GM10847 (cell line): ENCODE results near the gene TMED4.

Experiments used
- POLR2A ChIP-seq: IDR thresholded peaks from 2 replicates; pipeline ENCODE4 v1.6.1; 2011; ENCODE audit not compliant: insufficient read length; ENCODE audit errors: extremely low read depth

The TMED4 gene

DNA sequence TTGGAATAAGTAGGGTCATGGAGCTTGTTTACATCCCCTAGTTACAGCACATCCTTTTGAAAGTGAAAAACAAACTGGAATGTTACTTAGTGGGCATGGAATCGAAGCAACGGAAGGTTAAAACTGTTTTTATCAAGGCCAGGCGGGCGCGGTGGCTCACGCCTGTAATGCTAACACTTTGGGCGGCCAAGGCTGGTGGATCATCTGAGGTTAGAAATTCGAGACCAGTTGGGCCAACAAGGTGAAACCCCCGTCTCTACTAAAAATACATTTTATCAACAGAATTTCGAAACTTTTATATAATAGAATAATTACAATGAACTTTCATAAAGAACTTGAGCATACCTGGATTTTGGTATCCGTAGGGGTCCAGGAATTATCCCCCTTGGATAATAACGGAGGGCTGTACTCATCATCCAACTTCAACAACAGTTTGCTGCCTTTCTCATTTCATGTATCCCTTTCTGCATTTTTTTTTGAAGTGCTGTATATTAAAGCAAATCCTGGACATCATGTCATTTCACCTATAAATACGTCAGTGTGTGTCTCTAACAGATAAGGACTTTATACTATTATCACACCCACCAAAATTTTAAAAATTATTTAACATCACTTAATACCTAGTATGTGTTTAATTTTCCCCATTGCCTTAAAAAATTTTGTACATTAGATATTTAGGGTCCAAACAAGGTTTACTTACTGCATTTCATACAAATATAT lies 1.3 kb upstream of the TMED4 start:
- no peak for TF ChIP-seq POLR2A

DNA sequence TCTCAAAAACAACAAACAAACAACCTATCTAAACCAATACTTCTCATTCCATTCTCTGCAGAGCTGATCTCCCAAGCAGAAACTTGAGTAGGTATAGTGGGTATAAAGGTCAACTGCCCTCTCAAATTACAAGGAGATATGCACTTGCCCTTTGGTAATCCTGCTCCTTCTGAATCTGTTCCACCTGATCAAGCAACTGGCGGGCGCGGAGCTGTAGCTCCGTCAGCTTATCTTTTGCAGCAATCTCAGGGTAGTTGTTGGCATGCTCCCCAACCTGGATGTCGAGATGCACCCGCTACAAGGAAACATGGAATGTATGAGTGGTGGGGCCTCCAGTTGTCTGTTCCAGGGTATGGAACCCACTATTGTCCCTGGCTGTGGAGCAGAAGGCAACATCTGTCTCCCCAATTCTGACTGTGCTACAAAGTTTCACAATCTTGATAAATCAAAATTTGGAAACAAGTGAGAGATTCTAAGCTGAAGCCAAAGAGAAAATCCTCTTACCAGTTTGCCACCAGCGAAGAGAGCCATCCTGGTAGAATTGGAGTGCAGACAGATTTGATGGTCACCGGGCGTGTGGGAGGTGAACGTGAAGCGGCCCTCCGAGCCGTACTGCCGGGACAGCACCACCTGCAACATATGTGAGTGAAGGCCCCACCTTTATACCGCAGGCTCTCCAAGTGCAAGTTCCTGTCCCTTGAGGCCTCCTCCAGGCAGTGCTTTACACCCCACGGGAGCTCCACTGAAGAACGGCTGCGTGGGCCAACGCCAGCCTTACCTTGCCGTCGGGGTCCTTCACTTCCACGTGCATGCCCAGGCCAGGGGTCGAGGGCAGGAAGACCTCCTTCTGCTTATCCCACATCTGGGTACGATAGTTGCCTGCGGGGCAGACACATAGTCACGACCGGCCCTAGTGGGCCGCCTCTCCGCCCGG lies 819 bp downstream of the TMED4 start:
- no peak for TF ChIP-seq POLR2A

DNA sequence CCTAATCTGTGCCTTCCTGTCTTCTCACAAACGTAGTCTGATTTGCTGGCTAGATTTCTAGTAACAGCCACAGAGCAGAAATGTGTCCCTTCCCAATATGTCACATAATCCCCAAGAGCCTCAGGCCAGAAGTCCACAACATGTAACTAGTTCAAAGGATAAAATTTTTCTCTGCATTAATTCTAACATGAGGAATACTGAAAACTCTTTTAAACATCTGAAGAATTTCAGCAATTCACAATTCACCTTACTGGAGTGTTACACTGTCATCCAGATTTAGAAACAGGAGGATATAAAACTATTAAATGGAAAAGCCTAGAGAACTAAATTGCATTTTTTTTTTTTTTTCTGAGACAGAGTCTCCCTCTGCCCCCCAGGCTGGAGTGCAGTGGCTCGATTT lies 5.8 kb downstream of the TMED4 start:
- no peak for TF ChIP-seq POLR2A

DNA sequence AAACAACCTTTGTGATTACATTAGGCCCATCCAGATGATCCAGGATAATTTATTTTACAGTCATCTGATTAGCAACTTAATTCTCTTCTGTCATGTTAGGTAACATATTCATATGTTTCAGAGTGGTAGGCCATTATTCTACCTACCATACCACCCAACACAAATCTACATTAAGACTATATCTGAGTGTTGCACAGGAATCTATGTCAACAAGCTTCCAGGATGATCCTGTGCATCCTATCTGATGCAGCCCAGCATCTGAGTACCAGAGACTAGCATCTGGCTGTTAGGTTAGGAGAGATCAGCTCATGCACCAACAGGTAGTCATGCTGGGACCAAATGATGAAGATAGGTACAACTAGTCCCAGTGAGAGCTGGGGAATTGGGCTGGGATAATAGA lies 7.0 kb downstream of the TMED4 start:
- no peak for TF ChIP-seq POLR2A

- TF ChIP-seq POLR2A: no peak
Measured at GRCh38 chr7:44574287-44574872, 7.7 kb downstream of the TMED4 start.

- peak; percentile 98 for TF ChIP-seq POLR2A
Measured at GRCh38 chr7:44573464-44574286, 8.4 kb downstream of the TMED4 start, which contains the start of gene DDX56. Gene DDX56, minus strand, starts transcription at chr7:44573908. Its CDS starts 13 bp downstream, at chr7:44573895.

DNA sequence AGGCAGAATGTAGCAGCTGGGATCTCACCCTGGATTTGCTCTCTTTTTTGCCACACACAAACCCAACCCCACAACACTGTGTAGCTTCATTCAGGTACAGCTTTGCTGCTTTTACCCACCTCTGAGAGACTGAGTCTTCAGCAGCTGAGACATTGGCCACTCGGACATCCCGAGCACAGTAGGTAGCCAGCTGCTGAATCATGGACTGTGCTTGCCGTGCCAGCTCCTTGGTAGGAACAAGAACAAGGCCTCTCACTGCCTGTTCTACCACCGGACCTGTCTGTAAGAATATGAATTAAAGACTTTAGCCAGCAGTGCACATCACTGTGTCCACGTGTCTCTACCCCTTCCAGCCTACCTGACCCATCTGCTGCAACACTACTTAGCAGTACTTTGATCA lies 9.3 kb downstream of the TMED4 start:
- TF ChIP-seq POLR2A: no peak

DNA sequence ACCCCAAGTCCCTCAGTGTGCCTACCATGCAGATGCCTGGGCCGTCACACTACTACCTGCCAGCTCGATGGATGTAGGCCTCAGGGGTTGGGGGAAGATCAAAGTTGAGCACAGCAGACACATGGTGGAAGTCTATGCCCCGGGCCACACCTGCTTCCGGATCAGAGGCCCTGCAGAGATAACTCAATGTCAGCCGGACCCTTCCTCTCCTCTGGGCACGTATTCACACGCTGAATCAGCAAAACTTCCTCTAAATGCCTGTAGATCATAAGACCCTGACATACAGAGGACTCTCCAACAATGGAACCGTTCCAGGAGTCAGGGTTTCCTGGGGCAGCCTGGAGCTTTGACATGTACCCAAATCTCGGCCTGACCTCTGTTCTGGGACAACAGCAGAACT lies 12.1 kb downstream of the TMED4 start:
- TF ChIP-seq POLR2A: no peak

GRCh38 chr7:44568771-44569560 lies 13.1 kb downstream of the TMED4 start:
- TF ChIP-seq POLR2A: no peak

DNA sequence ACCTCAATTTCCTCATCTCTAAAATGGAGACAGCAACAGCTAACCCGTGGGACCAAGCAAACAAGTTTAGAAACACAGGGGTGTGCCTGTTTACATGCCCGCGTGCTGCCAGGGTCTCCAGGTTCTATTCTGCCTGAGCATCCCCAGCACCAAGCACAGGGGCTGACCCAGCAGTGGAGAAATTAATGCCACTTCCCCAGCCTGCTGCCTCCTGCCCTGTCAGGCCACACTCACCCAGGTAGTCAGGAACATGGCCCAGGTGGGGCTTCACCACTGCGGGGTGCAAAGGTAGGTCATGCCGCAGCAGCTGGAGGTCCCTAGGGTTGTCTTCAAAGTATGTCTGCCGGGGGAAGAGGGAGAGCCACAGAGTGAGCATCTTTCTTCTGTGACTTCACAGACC lies 14.1 kb downstream of the TMED4 start:
- no peak for TF ChIP-seq POLR2A

DNA sequence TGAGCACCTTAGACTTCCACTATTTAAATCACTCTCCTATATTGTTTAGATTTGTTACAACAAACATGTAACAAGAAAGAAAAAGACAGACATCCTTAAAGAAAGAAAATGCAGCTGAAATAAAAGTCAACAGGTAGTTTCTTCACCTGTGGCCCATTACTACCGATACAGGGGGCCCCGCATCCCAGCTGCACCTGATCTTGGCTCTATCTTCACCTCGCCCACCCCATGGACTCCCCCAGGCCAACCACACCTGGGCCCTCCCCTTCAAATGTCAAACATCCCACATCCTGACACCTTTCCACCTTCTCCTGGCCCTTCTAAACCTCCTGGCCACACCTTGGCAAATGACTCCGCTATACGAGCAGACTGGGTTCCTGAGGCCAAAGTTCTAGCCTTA lies 15.4 kb downstream of the TMED4 start:
- TF ChIP-seq POLR2A: no peak

- TF ChIP-seq POLR2A: no peak
Measured at GRCh38 chr7:44565795-44566559, 16.1 kb downstream of the TMED4 start.

- TF ChIP-seq POLR2A: no peak
Measured at GRCh38 chr7:44565097-44565794, 16.8 kb downstream of the TMED4 start.

DNA sequence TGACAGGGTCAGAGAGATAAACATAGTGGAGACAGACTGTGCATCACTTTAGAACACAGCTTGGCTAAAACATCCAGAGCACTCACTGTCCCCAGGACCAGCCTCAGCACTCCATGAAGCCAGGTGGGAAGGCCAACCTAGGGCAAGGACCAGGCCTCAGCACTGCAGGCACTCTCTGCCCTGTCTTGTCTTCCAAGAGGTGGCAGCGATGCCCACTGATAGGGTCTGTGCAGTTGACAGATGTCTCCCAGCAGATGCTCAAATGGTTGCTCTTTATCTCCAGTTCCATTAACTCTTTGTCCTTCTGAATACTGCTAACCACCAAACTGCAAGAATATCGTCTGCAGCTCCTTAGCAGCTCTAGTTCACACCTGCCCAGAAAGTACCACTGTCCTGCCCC lies 17.4 kb downstream of the TMED4 start:
- TF ChIP-seq POLR2A: no peak
